Bladder microvascular endothelial cell (primary cell): Measurements from ENCODE around the gene IFNA17. TPM values are rescaled to one million over a fixed set of nuclear protein-coding genes. Genes with fewer than 3 reads are reported as not detected.

Experiments used
- total RNA-seq: library from RNA; depleted of rRNA; stranded (reverse); fragments of >200 nt; gene quantifications from 2 replicates; pipeline ENCODE4 v1.2.3, GENCODE V29; 2014

The IFNA17 gene
- total RNA-seq, result not detected in 2 replicates

GRCh38 chr9:21228122-21228521, at the start of gene IFNA17:
Gene IFNA17 (minus strand): TSS chr9:21228222. CDS start chr9:21228173, 49 bp downstream.

GRCh38 chr9:21239911-21240310, 11.9 kb upstream of the IFNA17 start, which contains the start of gene IFNA14:
Gene IFNA14 (minus strand): TSS chr9:21240005. CDS start chr9:21239935, 70 bp downstream.

DNA sequence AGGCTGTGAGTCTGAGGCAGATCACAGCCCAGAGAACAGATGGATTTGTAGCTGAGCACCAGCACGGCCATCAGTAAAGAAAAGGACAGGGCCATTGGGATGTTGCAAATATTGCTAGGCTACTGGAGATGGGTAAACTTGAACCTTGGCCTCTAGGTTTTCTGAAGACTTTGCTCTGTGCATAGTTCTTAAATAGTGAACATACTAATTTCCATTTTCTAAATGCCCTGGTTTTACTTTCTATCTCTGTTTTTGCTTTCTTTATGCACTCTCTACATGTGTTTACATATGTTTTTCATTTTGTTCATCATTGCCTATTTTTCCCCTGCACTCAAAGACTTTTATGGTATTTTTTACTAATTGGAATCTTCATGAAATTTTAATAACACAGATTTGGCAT, 10.8 kb downstream of the IFNA17 start, which contains the start of gene IFNA16:
TSS of gene IFNA16 (minus strand) at position 101 of the 400 bp plus-strand sequence. CDS start at position 95, 6 bp downstream.

DNA sequence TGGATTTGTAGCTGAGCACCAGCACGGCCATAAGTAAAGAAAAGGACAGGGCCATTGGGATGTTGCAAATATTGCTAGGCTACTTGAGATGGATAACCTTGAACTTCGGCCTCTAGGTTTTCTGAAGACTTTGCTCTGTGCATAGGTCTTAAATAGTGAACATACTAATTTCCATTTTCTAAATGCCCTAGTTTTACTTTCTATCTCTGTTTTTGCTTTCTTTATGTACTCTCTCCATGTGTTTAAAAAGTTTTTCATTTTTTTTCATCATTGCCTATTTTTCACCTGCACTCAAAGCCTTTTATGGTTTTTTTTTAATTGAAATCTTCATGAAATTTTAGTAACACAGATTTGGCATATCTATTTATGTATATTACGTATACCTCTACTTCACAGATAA, 21.0 kb downstream of the IFNA17 start, which contains the start of gene IFNA10:
TSS of gene IFNA10 (minus strand) at position 101 of the 400 bp plus-strand sequence. CDS start at position 55, 46 bp downstream.

DNA sequence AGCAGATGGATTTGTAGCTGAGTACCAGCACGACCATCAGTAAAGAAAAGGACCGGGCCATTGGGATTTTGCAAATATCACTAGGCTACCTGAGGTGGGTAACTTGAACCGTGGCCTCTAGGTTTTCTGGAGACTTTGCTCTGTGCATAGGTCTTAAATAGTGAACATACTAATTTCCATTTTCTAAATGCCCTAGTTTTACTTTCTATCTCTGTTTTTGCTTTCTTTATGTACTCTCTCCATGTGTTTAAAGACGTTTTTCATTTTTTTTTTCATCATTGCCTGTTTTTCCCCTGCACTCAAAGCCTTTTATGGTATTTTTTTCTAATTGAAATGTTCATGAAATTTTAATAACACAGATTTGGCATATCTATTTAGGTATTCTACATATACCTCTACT, 25.9 kb downstream of the IFNA17 start, which contains the start of gene IFNA7:
TSS of gene IFNA7 (minus strand) at position 101 of the 400 bp plus-strand sequence. CDS start at position 61, 40 bp downstream.

DNA sequence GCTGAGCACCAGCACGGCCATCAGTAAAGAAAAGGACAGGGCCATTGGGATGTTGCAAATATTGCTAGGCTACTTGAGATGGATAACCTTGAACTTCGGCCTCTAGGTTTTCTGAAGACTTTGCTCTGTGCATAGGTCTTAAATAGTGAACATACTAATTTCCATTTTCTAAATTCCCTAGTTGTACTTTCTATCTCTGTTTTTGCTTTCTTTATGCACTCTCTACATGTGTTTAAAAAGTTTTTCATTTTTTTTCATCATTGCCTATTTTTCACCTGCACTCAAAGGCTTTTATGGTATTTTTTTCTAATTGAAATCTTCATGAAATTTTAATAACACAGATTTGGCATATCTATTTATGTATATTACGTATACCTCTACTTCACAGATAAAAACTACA, 40.5 kb downstream of the IFNA17 start, which contains the start of gene IFNA4:
TSS of gene IFNA4 (minus strand) at position 101 of the 400 bp plus-strand sequence. CDS start at position 45, 56 bp downstream.

Other genes with a start within 250 kb of the IFNA17 start
- gene HACD4, start 196.6 kb downstream of the IFNA17 start, total RNA-seq, result 0.44 and 1.8 TPM in 2 replicates
- not detected in 2 replicates for gene IFNB1, start 150.3 kb downstream of the IFNA17 start, total RNA-seq
- not detected in 2 replicates for gene IFNW1, start 86.4 kb downstream of the IFNA17 start, total RNA-seq
- not detected in 2 replicates for gene IFNA21, start 61.6 kb downstream of the IFNA17 start, total RNA-seq
- not detected in 2 replicates for gene IFNA4, start 40.6 kb downstream of the IFNA17 start, total RNA-seq
- not detected in 2 replicates for gene IFNA7, start 26.0 kb downstream of the IFNA17 start, total RNA-seq
- gene IFNA10, start 21.1 kb downstream of the IFNA17 start, total RNA-seq, result not detected in 2 replicates
- gene IFNA16, start 10.9 kb downstream of the IFNA17 start, total RNA-seq, result not detected in 2 replicates
- not detected in 2 replicates for gene IFNA14, start 11.8 kb upstream of the IFNA17 start, total RNA-seq
- under 0.01 TPM in 1 of 2 replicates, not detected in the other for gene IFNA5, start 77.1 kb upstream of the IFNA17 start, total RNA-seq
- 22.5 and 41.5 TPM in 2 replicates for gene KLHL9, start 107.2 kb upstream of the IFNA17 start, total RNA-seq
- gene IFNA6, start 122.7 kb upstream of the IFNA17 start, total RNA-seq, result not detected in 2 replicates
- gene IFNA13, start 139.8 kb upstream of the IFNA17 start, total RNA-seq, result not detected in 2 replicates
- gene IFNA2, start 157.2 kb upstream of the IFNA17 start, total RNA-seq, result not detected in 2 replicates
- not detected in 2 replicates for gene IFNA8, start 180.9 kb upstream of the IFNA17 start, total RNA-seq
- gene IFNA1, start 212.2 kb upstream of the IFNA17 start, total RNA-seq, result not detected in 2 replicates